GM18868 (cell line): ENCODE results near the gene HMGCS2.

Source experiments
- ATAC-seq: cut with Tn5 transposase; IDR thresholded peaks from one replicate; pipeline ENCODE4 v1.9.1; 2021; ENCODE audit warnings: mild to moderate bottlenecking, moderate library complexity; ENCODE audit not compliant: unreplicated experiment

HMGCS2 gene

DNA sequence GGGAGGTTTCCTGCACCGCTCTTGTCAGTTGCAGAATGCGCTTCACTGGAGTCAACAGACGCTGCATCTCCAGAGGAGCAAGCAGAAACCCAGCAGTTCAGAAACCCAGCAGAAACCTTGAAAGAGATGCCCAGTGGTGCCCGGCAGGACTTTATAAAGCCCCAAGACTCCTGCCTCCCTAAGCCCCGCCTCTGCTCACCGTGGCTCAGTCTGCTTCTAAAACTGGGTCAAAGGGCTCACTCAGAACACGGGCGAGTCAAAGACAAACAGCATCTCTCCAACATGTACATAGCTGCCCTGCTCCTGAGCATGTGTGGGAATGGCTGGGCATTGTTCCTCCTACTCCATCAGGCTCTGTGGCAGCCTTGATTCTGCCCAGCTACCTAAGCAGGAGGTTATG lies at the start of gene HMGCS2:
TSS of gene HMGCS2 (minus strand) at position 128 of the 400 bp plus-strand sequence. CDS start at position 67, 61 bp downstream.
- no peak for ATAC-seq

DNA sequence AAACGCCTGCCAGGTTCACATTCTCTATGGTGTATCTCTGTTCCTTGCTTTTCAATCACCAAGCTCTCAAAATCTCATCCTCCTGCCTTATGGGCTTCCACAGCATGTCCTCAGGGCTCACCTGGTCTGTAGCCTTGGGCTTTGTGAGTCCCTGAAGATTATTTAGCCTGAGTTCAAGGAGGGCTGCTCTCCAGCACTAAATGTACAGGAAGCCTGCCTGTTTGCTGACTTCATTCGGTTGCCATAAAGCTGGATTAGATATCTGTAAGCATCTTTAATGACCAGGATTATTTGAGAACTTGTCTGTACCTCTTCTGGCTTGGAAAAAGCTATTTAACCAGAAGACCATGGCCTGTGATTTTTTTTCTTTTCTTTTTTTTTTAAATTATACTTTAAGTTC lies 49.5 kb upstream of the HMGCS2 start:
- no peak for ATAC-seq

DNA sequence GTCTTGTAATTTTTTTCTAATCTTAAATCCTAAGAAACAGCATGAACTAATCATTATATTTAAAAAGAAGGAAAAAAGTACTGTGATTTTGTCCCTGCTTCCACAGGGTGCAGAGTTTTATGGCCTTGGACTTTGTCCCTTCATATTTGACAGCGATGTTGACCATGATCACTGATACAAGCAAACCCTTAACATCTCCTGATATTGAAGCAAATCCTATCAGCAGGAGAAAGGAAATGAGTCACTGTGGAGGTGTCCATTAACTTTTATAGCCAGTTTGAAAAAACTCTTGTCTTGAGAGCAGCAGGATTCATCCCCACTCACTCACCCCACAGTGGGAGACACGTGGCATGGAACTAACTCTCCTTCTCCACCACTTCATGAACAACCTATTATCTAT lies 47.7 kb upstream of the HMGCS2 start:
- ATAC-seq = no peak

DNA sequence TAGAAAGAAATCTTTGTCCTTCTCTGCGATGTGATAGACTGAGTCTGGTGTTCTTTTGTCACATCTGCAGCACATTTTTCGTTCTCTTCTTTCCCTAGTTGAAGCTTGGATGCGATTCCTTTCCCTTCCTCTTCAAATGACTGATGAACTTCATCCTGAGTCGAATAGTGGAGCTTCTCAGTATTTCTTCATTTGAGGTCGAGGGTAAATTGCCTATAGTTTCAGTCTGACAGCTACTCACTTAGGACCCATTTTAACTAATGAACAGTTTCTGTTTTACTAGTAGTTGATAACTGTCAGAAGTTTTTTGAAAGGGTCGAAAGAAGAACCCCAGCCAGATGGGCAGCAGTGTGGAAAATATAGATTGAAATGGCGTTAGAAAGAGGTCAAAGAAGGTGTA lies 47.2 kb upstream of the HMGCS2 start:
- no peak for ATAC-seq

DNA sequence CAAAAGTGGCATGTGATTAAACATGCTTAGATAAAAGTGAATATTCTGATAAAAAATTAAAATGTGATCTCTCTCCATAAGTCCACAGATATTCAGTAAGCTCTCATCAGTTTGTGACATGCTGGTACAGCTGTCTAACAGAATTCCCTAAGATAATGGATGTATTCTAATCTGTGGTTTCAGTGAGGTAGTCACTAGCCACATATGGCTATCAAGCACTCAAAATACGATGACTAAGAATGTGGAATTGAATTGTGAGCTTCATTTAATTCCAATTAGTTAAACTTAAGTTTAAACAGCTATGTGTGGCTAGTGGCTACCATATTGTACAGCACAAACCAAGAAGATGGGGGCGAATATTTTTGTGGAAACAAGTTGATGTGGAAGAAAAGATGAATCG lies 46.7 kb upstream of the HMGCS2 start:
- ATAC-seq = no peak

DNA sequence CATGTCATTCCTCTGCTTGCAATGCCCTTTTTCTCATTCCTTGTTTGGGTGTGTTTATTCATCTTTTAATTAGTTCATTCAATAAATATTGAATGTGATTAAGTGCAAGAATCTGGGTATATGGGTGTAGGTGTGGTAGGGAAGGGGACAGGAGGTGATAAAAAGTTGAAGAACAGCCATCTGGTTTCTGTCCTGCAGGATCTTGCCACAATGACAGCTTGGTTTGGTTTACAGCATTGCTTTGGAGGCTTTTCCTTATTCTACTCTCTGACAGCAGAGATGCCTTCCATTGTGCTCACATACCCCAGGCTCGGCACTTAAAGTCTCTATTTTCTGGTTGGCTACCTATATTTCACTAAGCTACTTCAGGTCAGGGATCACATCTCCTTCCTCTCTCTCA lies 45.6 kb upstream of the HMGCS2 start:
- ATAC-seq = no peak

DNA sequence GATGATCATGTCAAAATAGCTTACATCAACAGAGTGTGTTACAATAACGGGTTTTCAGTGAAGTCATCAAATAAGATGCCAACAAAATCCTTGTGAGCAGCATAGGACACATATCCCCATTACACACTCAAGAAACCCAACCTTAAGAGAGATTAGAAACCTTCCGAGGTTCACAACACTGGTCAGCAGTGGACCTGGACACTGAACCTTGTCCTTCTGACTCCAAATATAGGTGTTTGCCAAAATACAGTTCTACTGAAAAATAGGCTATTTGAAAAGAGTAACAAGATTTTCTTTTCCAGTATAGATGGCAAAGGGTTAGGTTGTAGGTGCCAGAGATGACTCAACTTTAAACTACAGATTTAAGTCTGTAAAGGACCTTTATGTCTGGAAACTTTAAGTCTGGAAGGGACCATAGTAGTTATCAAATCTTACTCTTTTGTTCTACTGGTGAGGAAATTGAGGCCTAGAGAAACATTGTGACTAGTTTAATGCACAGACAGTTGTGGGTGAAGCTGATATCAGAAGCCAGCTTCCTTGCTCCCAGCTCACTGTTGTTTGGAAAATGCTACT lies 43.4 kb upstream of the HMGCS2 start:
- no peak for ATAC-seq

DNA sequence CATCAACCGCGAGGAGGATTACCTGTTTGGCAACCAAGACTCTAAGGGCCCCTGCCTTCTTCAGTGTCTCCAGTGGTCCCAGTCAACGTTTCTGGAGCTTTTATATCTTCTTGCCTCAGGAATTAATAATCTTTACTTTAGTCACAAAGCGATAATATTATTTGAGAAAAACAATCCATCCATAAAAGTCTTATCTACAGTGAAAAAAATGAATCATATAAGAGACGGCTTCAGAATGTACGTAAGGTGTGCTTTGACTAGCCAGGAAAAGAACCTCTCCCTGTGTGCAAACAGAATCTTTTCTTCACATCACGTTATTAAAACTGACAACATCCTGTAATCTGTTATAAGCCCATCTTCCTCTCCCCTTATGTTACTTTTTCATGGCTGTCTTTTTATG lies 42.7 kb upstream of the HMGCS2 start, which contains the start of gene REG4:
TSS of gene REG4 (minus strand) at position 74 of the 400 bp plus-strand sequence. CDS start 2,691 bp downstream, outside the sequence.
- ATAC-seq = no peak

DNA sequence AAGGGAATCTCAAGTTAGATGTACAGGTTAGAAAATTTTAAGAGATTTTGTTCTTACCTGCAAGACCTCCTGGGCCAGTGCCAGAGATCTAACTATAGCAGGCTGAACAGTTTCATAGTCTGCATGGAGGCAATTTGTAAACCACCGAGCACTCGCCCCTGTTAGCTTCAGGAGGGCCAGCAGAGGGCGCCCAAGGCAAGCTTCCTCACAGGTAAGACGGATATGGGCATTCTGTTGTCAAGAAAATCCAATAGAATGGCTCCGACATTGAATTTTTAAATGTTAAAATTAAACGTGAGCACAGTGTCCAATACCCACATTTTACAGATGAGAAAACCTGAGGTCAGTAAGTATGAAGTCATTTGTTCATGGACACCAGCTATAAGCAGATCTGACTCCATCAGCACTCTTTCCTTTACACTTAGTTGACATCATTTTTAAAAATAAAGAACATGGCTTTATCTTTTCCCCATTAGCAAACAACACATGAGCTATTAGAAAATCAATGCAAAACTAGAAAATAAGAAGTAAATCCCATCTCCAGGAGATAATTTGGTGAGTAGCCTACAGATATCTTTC lies 40.4 kb upstream of the HMGCS2 start:
- ATAC-seq = peak; percentile 84

DNA sequence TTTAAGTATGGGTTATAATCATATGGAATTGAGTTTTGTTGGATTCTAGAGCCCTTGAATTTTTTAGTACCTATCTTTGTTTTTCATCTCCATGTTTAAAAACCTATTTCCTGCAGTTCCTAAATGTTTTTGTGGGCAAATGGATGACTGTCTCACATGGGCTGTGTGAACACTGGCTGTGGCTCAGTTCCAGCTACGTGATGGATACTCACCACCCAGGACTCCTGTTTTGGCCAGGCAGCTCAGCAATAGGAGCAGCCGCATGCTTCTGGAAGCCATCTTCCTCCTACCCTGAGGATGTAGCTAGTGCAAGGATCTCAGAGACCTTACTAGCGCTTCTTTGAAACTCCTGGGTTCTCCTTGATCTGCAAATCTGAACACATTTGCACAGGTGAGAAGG lies 39.8 kb upstream of the HMGCS2 start:
- no peak for ATAC-seq

DNA sequence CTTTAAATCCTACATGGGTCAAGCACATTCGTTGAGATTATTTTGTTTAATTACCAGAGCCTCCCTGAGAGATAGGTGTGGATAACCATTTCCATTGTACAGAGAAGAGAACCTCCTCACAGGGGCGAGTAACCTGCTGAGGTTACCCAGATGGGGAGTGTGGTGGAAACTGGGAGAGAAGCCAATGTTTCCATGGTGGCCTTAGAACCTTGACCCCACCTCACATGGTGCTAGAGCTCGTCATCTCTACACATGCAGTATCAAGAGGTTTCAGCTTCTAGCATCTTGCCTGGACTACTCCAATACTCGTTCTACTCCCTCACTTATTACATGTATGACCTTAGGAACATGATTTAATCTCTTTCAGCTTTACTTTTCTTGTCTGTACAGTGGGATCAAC lies 37.8 kb upstream of the HMGCS2 start:
- no peak for ATAC-seq

DNA sequence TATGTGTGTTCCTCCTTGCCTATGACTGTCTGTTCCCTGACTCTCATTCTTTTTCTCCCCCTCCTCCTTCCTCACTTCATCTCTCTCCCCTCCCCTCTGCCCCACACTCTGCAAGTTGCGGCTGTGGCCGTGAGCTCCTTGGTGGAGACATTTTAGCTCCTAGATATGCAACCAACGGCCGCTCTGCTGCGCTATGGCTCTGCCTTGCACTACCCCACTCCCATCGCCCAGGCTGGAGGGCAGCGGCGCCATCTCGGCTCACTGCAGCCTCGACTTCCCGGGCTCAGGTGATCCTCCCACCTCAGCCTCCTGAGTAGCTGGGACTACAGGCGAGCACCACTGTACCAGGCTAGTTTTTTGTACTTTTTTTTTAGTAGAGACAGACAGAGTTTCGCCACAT lies 37.0 kb upstream of the HMGCS2 start:
- ATAC-seq = no peak

DNA sequence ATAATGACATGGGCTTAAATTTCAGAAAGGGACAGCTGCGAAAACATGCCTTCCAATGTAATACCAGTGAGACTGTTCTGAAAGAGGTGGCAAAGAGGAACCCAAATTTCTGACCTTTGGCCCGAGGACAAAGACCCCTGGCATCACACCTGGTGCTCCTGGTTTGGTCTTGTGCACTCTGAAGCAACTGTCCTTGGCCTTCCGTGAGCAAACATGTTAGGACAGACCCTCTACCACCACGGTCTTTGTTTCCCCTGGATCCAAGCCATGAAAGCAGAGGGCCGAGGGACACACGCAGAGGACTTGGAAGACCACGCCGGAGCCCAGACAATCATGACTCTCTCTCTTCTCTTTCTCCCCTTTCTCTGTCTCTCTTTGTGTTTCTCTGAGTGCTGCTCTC lies 36.5 kb upstream of the HMGCS2 start:
- no peak for ATAC-seq

DNA sequence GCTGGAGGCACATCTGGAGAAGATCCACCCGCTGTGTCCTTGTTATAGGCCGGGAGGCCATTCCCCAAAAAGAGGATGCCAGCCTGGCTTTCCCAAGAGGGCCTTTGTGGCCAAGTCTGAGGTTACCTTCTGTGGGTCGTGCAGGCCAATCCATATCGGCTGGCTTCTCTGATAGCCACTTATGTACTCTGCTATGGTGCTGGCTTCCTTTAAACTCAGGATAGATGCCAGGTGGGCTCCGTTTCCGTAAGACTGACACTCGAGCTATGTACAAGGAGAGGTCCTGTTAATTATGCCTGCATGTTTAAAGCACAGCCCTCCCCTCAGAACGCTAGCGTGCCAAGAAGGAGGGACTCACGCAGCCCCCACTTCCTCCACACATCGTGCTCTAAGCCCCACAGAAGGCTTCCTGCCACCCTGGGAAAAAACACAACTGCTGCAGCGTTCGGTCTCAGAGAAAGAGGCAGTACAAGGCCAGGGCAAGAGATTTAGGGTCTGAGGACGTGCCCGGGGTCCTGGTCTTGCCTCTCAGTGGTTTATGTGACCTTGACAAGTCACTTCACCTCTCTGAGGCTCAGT lies 31.0 kb upstream of the HMGCS2 start:
- no peak for ATAC-seq

DNA sequence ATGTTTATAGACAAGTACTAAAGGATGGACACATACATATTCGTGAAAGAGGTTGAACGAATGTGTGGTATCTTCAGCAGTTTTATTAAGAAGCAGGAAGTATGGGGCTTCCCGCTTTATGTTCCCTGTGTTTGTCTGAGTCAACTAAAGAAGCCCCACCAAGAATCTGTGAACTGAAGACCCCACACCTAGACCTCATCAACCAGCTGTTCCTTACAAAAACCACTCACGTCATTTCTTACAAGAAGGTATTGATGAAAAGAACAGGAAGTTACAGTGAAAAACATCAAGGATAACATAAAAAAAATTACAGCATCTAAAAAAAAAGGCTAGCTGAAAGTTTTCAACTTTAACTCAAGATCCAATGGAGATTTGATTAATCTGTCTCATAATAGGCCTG lies 30.3 kb upstream of the HMGCS2 start:
- ATAC-seq = no peak

DNA sequence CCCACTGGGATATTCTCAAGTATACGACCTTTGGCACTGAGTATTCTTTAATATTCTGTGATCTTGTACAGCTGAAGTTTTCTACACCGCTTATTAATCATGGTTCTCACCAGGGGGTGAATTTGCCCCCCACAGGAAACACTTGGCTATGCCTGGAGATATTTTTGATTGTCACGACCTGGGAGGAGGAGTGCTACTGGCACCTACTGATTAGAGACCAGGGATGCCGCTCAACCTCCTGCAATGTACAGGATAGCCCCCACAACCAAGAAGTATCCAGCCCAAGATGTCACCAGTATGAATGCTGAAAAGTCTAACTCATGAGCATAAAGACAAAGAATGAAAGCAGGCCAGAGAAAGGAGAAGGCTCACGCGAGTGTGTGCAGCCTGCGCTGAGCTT lies 28.9 kb upstream of the HMGCS2 start:
- ATAC-seq = no peak

DNA sequence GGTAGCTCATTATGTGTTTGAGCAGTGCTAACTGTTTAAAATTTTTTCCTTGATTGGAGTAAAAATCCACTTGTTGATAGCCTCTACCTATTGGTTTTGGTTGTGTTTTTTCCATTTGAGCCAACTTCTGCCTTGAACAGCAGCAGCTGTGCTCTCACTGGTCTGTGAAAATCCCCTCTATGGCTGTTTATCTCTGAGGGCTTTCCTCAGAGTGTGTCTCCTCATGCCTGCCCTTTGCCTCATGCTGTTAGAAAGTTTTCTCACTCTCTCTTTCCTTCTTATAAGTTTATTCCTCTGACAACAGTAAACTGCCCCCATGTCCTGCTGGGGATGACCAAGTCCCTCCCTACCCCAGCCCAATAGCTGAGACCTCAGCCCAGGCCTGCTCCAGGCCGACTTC lies 28.5 kb upstream of the HMGCS2 start:
- ATAC-seq = no peak

DNA sequence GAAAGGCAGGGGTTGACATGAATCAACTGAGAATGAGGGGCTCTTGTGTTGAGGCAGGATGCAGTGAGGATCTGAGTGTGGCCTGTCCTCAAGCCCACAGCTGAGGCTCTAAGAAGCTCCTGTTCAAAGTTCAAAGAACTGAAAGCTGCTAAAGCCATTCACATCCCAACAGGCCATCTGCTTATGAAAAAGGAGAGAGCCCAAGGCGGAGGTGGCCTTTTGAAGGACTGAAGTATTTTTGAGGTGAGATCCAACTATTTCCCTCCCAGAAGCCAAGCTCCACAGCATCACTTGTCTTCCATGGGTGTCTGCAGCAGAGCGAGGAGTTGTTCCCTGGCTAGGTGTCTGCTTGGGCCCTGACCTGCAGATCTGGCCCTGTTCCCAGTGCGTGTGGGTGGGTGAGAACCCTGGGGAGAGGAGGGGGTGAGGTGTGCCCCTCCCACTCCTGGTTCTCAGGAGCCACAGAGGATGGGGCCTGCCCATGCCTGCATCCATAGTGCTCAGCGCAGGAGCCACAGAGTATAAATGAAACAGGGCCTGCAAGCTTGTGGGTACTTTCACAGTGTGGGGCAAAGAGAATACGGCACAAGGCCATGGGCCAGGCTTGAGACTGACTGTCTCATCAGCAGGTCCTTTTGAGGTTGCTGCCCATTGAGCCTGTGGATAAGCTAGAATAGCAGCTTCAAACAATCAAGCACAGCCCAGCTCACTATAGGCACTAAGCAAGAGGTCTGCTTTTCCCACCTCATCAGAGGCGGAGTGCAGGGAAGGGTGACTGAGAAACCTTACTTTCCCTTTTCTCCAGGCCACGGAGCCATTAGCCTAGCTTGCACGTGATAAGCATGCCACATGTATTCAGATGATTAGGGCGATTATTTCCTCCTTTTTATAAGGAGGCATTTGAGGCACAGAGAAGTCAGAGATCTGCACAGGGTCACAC lies 26.8 kb upstream of the HMGCS2 start:
- no peak for ATAC-seq

DNA sequence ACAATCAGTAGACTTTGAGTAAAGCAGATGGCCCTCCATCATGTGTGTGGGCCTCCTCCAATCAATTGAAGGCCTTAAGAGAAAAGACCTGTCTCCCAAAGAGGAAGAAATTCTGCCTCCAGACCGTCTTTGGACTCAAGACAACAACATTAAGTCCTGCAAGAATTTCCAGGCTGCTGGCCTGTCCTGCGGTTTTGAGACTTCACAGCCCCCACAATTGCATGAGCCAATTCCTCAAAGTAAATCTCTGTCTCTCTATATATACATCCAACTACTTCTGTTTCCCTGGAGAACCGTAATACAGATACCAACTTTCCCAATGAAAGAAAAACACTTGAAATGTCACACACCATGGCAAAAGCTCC lies 26.2 kb upstream of the HMGCS2 start:
- no peak for ATAC-seq

DNA sequence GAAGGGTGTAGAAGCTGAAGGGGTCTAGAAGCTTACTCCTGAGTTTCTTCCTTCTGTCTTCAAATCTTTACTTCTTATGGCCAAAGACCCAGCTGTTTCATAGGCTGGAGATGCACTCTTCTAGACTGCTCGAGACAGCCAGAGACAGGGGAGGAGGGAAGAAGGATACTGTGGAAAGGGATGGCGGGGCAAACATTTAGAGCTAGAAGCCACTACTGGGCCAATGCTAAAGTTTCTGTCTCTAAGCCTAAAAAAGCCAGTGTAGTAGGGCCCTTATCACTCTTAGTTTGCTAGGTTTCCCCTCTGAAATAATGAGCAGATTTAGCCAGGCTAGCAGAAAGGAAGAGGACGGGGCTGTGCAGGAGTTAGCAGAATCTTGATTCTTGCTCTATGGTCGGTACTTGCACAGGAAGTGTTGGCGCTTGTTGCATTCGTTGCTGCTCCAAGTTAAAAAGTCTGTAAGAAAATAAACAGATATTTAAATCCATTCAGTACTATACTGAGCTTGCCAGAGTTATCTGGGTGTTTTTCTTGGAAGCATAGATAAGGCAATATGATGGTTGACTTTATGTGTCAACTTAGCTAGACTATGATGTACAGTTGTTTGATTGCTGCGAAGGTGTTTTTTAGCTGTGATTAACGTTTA lies 25.6 kb upstream of the HMGCS2 start:
- no peak for ATAC-seq

DNA sequence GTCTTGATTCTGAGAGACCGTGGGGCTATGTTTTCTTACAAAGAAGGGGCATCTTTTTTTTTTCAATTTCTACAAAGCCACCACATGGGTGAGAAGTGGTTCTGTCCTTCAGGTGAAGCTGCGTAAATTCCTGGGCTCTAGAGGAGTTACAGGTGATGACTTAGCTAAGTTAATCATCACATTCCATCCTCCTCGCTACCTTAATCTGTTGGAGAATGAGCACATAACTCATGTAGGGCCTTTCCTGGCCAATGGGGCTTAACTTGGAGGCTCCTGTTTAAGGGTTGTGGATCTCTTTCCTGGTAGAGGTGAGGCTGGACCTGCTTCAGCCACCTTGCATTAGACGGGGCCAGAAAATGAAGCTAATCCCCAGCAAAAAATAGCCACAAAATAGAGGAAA lies 22.7 kb upstream of the HMGCS2 start:
- no peak for ATAC-seq
